Smooth muscle cell (in vitro differentiated cells): Measurements from ENCODE around the gene SIL1. TPM values are rescaled to one million over a fixed set of nuclear protein-coding genes. Genes with fewer than 3 reads are reported as not detected.

Experiments
- DNase-seq: peaks from one replicate; lab custom pipeline; 2025; ENCODE audit not compliant: unreplicated experiment; lab: John Stamatoyannopoulos, UW
- H2AFZ ChIP-seq: fragments of 200-600 bp; sonication (generic); 2 replicates; pipeline ENCODE4 v1.6.0; 2016; ENCODE audit warnings: antibody characterized with exemption, low read depth, mild to moderate bottlenecking
- H3F3A ChIP-seq: fragments of 200-600 bp; sonication (generic); 2 replicates; pipeline ENCODE4 v1.6.0; 2017; ENCODE audit warnings: antibody characterized with exemption, low read depth
- H3K27ac ChIP-seq: fragments of 200-600 bp; sonication (generic); 2 replicates; pipeline ENCODE4 v1.5.1; 2016; ENCODE audit warnings: low read depth, mild to moderate bottlenecking
- H3K27me3 ChIP-seq: fragments of 200-600 bp; sonication (generic); 2 replicates; pipeline ENCODE4 v1.6.1; 2016; ENCODE audit warnings: low read depth, mild to moderate bottlenecking
- H3K36me3 ChIP-seq: fragments of 200-600 bp; sonication (generic); 2 replicates; pipeline ENCODE4 v1.5.1; 2016; ENCODE audit warnings: low read depth
- H3K4me1 ChIP-seq: fragments of 200-600 bp; sonication (generic); 2 replicates; pipeline ENCODE4 v1.5.1; 2016; ENCODE audit warnings: low read depth
- H3K4me2 ChIP-seq: fragments of 200-600 bp; sonication (generic); 2 replicates; pipeline ENCODE4 v1.6.0; 2016; ENCODE audit warnings: mild to moderate bottlenecking
- H3K4me3 ChIP-seq: fragments of 200-600 bp; sonication (generic); 2 replicates; pipeline ENCODE4 v1.5.1; 2016; ENCODE audit warnings: mild to moderate bottlenecking
- H3K79me2 ChIP-seq: fragments of 200-600 bp; sonication (generic); 2 replicates; pipeline ENCODE4 v1.6.0; 2016; ENCODE audit warnings: low read depth, mild to moderate bottlenecking
- H3K9ac ChIP-seq: fragments of 200-600 bp; sonication (generic); 2 replicates; pipeline ENCODE4 v1.6.0; 2016; ENCODE audit warnings: low read depth
- H3K9me3 ChIP-seq: fragments of 200-600 bp; sonication (generic); replicated peaks from 2 replicates; pipeline ENCODE4 v1.5.1; 2016; ENCODE audit warnings: low read depth
- H4K20me1 ChIP-seq: fragments of 200-600 bp; sonication (generic); 2 replicates; pipeline ENCODE4 v1.6.0; 2016; ENCODE audit warnings: low read depth
- WGBS: methylation state at CpG from one replicate; pipeline ENCODE4 v1.1.7; 2016; ENCODE audit warnings: low lambda C conversion rate; 5-methylcytosine and 5-hydroxymethylcytosine counted together
- polyA plus RNA-seq: library from polyadenylated mRNA; unstranded; fragments of >200 nt; fragmentation: Nextera tagmentation; extraction: Ambion mirVana; gene quantifications from 2 replicates; pipeline ENCODE4 v1.2.1, GENCODE V29; 2016
- total RNA-seq: library from RNA; depleted of rRNA; stranded (reverse); fragments of >200 nt; gene quantifications from 2 replicates; pipeline ENCODE4 v1.2.3, GENCODE V29; 2014
- TF ChIP-seq, protein P1 (sequence below): fragments of 200-600 bp; sonication (generic); IDR thresholded peaks from 2 replicates; pipeline ENCODE4 v1.5.1; 2017; ENCODE audit warnings: borderline replicate concordance, mild to moderate bottlenecking, antibody characterized with exemption; ENCODE audit not compliant: insufficient read depth, poor library complexity, severe bottlenecking

The SIL1 gene
- total and polyA plus RNA-seq, 2 experiments from 2014 or later = 45.5 to 119 TPM

DNA sequence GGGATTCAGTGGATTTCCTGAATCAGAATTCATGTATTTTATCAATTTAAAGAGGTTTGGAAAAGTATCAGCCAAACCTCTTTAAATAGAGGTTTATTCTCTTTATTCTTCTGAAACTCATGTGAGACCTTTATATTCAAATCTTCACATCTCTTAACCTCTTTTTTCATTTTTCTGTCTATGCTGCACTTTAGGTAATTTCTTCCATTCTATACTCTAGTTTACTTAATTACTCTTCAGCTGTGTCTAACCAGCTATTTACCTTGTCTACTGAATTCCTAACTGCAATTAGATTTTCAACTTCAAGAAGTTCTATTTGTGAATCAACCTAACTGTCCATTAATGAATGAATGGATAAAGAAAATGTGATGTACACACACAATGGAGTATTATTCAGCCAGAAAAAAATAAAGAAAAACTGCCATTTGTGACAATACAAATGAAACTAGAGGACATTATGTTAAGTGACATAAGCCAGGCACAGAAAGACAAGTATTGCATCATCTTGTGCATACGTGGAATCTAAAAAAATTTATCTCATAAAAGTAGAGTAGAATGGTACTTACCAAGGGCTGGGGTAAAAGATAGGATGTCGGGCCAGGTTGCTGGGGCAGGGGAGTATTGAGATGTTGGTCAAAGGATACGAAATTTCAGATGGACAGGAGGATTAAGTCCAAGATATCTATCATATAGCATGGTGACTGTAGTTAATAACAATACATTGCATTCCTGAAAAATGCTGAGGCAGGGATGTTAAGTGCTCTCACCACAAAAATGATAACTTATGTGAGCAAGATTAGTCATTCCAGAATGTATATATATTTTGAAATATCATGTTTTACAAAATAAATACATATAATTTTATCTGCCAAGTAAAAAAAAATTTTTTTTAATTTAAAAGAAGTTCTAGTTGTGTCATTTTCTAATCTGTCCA, 193.5 kb downstream of the SIL1 start:
- WGBS = 69% methylated on average over 3 of the region's 3 CpGs
- Histone ChIP-seq H3K36me3 (no peaks in the 10 kb centered on the region), H3K27me3 (no peaks in the 10 kb centered on the region), H3F3A (no peaks in the 10 kb centered on the region), H3K4me3 (no peak overlapping the region), H3K4me1 (no peaks in the 10 kb centered on the region), H3K9me3 (no peaks in the 10 kb centered on the region), H4K20me1 (no peaks in the 10 kb centered on the region), H2AFZ (no peak overlapping the region), H3K27ac (no peak overlapping the region), H3K79me2 (no peaks in the 10 kb centered on the region), H3K4me2 (no peak overlapping the region), H3K9ac (no peak overlapping the region)
- DNase-seq = no peak
- TF ChIP-seq, protein P1, sequence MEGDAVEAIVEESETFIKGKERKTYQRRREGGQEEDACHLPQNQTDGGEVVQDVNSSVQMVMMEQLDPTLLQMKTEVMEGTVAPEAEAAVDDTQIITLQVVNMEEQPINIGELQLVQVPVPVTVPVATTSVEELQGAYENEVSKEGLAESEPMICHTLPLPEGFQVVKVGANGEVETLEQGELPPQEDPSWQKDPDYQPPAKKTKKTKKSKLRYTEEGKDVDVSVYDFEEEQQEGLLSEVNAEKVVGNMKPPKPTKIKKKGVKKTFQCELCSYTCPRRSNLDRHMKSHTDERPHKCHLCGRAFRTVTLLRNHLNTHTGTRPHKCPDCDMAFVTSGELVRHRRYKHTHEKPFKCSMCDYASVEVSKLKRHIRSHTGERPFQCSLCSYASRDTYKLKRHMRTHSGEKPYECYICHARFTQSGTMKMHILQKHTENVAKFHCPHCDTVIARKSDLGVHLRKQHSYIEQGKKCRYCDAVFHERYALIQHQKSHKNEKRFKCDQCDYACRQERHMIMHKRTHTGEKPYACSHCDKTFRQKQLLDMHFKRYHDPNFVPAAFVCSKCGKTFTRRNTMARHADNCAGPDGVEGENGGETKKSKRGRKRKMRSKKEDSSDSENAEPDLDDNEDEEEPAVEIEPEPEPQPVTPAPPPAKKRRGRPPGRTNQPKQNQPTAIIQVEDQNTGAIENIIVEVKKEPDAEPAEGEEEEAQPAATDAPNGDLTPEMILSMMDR = no peak

DNA sequence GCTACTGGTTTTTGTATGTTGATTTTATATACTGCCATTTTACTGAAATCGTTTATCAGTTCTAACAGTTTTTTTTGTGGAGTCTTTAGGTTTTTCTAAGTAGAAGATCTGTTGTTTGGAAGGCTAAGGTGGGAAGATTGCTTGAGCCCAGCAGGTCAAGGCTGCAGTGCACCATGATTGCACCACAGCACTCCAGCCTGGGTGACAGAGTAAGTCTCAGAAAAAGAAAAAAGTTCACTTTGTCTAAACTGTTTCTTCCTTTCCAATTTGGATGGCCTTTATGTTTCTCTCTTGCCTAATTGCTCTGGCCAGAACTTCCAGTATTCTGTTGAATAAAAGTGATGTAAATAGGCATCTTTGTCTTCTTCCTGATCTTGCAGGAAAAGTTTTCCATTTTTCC, 198.5 kb downstream of the SIL1 start:
- no peak overlapping the region for H3K9ac ChIP-seq
- H4K20me1 ChIP-seq = no peaks in the 10 kb centered on the region
- no peak overlapping the region for H3K4me2 ChIP-seq
- no peaks in the 10 kb centered on the region for H3K9me3 ChIP-seq
- no peak overlapping the region for H3K27ac ChIP-seq
- DNase-seq = no peak
- H3F3A ChIP-seq = no peaks in the 10 kb centered on the region
- no peaks in the 10 kb centered on the region for H3K36me3 ChIP-seq
- no peaks in the 10 kb centered on the region for H3K79me2 ChIP-seq
- no peak overlapping the region for H3K4me3 ChIP-seq
- H3K4me1 ChIP-seq = no peaks in the 10 kb centered on the region
- TF ChIP-seq, protein P1 = no peak
- H2AFZ ChIP-seq = no peak overlapping the region
- no peaks in the 10 kb centered on the region for H3K27me3 ChIP-seq
- 97% methylated on average over 1 of the region's 1 CpG for WGBS

DNA sequence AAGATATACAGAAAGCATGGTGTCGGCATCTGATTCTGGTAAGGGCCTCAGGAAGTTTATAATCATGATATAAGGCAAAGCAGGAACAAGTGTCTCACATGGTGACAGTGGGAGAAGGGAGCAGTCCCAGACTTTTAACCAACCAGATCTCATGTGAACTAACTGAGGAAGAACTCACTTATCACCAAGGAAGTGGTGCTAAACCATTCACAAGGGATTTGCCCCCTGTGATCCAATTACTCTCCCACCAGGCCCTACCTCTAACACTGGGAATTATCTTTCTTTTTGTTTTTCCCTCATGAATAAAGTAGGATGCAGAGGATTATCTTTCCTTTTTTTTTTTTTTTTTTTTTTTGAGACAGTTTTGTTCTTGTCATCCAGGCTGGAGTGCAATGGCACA, 199.6 kb downstream of the SIL1 start:
- Histone ChIP-seq H2AFZ (no peak overlapping the region), H3K9ac (no peak overlapping the region), H3K4me1 (no peaks in the 10 kb centered on the region), H3K27ac (no peak overlapping the region), H3K4me2 (no peak overlapping the region), H3F3A (no peaks in the 10 kb centered on the region), H3K79me2 (no peaks in the 10 kb centered on the region), H4K20me1 (no peaks in the 10 kb centered on the region), H3K9me3 (no peaks in the 10 kb centered on the region), H3K4me3 (no peak overlapping the region), H3K27me3 (no peaks in the 10 kb centered on the region), H3K36me3 (no peaks in the 10 kb centered on the region)
- DNase-seq = no peak
- TF ChIP-seq, protein P1 = no peak
- 95% methylated on average over 1 of the region's 1 CpG for WGBS
